Right renal pelvis (tissue), 4 donors: ENCODE data around the gene ZNF770. TPM values are rescaled to one million over a fixed set of nuclear protein-coding genes. Genes with fewer than 3 reads are reported as not detected.

ENCODE experiments used
- DNase-seq, 4 donors: peaks; one replicate each; pipeline ENCODE4 v3.0.0-alpha.2; 2013; ENCODE audit warnings: low read depth in 4 of 4, low spot score in 3 of 4, missing footprints in 1 of 4
- polyA plus RNA-seq, 4 donors: library from polyadenylated mRNA; unstranded; fragments of 120-200 nt; gene quantifications; one replicate each; pipeline ENCODE4 v1.2.1, GENCODE V29; 2013; ENCODE audit not compliant: insufficient read length in 4 of 4

Gene ZNF770
- 10 to 100 TPM; 56.0 to 76.4 (median 75.1) TPM for polyA plus RNA-seq

- peak in 3 of 4 donors; percentile 75 to 87 (median 78) for DNase-seq
These were observed at the start of gene ZNF770 for GRCh38 chr15:34988027-34988902. ZNF770 (minus strand) TSS chr15:34988287; CDS start chr15:34983434, 4,853 bp downstream.

GRCh38 chr15:35028235-35028984 is 40.3 kb upstream of the ZNF770 start:
- no peak for DNase-seq

- DNase-seq: no peak
These were observed 35.7 kb upstream of the ZNF770 start for GRCh38 chr15:35023804-35024203.

GRCh38 chr15:35020974-35021373 is 32.9 kb upstream of the ZNF770 start:
- no peak for DNase-seq

GRCh38 chr15:35019404-35020327 is 31.6 kb upstream of the ZNF770 start:
- DNase-seq: no peak

- DNase-seq: no peak
These were observed 26.2 kb upstream of the ZNF770 start for GRCh38 chr15:35014241-35014640.

- DNase-seq: no peak
These were observed 25.3 kb upstream of the ZNF770 start for GRCh38 chr15:35013370-35013769.

GRCh38 chr15:35007397-35007796 is 19.3 kb upstream of the ZNF770 start:
- DNase-seq: no peak

GRCh38 chr15:35005933-35006332 is 17.8 kb upstream of the ZNF770 start:
- DNase-seq: no peak

- DNase-seq: no peak
These were observed 15.8 kb upstream of the ZNF770 start for GRCh38 chr15:35003928-35004327.

- DNase-seq: no peak
These were observed 12.4 kb upstream of the ZNF770 start for GRCh38 chr15:35000511-35000910.

- no peak for DNase-seq
These were observed 11.8 kb upstream of the ZNF770 start for GRCh38 chr15:34999906-35000305.

- DNase-seq: no peak
These were observed 6.8 kb upstream of the ZNF770 start for GRCh38 chr15:34994925-34995324.

- DNase-seq: no peak
These were observed 5.8 kb upstream of the ZNF770 start for GRCh38 chr15:34993877-34994276.

GRCh38 chr15:34993412-34993811 is 5.3 kb upstream of the ZNF770 start:
- DNase-seq: no peak

GRCh38 chr15:34987609-34988026 is 469 bp downstream of the ZNF770 start:
- no peak for DNase-seq

- no peak for DNase-seq
These were observed 1.2 kb downstream of the ZNF770 start for GRCh38 chr15:34986771-34987480.

- no peak for DNase-seq
These were observed 1.8 kb downstream of the ZNF770 start for GRCh38 chr15:34986326-34986725.

GRCh38 chr15:34984889-34985630 is 3.0 kb downstream of the ZNF770 start:
- DNase-seq: no peak
